Lower lobe of right lung (tissue), 2 donors: ENCODE data around the gene KIR3DL1. TPM values are rescaled to one million over a fixed set of nuclear protein-coding genes. Genes with fewer than 3 reads are reported as not detected.
"Not testable (repeated sequence)": the region's sequence is repeated elsewhere in the genome, so short reads cannot be mapped to it uniquely, and the experiment has no call there.

Experiments
- ATAC-seq, 2 donors: fragments of 200-7000 bp; cut with Tn5 transposase; one replicate each; pipeline ENCODE4 v1.9.1; 2020 to 2022; ENCODE audit warnings: mild to moderate bottlenecking in 2 of 2, moderate library complexity in 2 of 2
- DNase-seq: peaks from one replicate; pipeline ENCODE4 v3.0.0-alpha.2; 2020
- H3K27ac ChIP-seq: fragments of 200-600 bp; one replicate; pipeline ENCODE4 v1.8.0; 2022
- H3K27me3 ChIP-seq: fragments of 200-600 bp; one replicate; pipeline ENCODE4 v1.8.0; 2022; ENCODE audit warnings: low read depth
- H3K36me3 ChIP-seq: fragments of 200-600 bp; one replicate; pipeline ENCODE4 v1.8.0; 2022; ENCODE audit warnings: mild to moderate bottlenecking
- H3K4me1 ChIP-seq: fragments of 200-600 bp; one replicate; pipeline ENCODE4 v1.8.0; 2022
- H3K4me3 ChIP-seq: fragments of 200-600 bp; one replicate; pipeline ENCODE4 v1.8.0; 2022; ENCODE audit warnings: mild to moderate bottlenecking
- H3K9me3 ChIP-seq: fragments of 200-600 bp; one replicate; pipeline ENCODE4 v1.8.0; 2022
- intact Hi-C: fragments of 100-400 bp; cut with DNase I; formaldehyde crosslinking; loops from one replicate; pipeline ENCODE4 v1.11.0; 2022
- total RNA-seq: library from RNA; stranded (reverse); fragmentation: NEBNext Ultra II Directional; extraction: Animal tissue kit (Norgen Biotek cat#: 25700); gene quantifications from one replicate; pipeline ENCODE4 v1.2.1, GENCODE V29; 2021
- TF ChIP-seq, protein P1 (sequence below): fragments of 200-600 bp; IDR thresholded peaks from one replicate; pipeline ENCODE4 v1.8.0; 2022; ENCODE audit warnings: antibody characterized with exemption, mild to moderate bottlenecking
- donor health status: DM: no; HTN: yes; CAD: no; lungs with severe emphysema.

The KIR3DL1 gene
- total RNA-seq, 1 donor from 2014 or later, result 0.71 TPM

GRCh38 chr19:54835126-54835525 lies 18.9 kb downstream of the KIR3DL1 start:
- H3K4me1 ChIP-seq, H3K4me3 ChIP-seq, DNase-seq, H3K36me3 ChIP-seq, H3K9me3 ChIP-seq, H3K27me3 ChIP-seq, H3K27ac ChIP-seq, intact Hi-C loops: not testable (repeated sequence)
- ATAC-seq, result peak in 1 of 2 donors; percentile 27

- H3K27ac ChIP-seq, H3K4me3 ChIP-seq, ATAC-seq, H3K36me3 ChIP-seq, DNase-seq, intact Hi-C loops, H3K4me1 ChIP-seq, H3K27me3 ChIP-seq, H3K9me3 ChIP-seq: not testable (repeated sequence)
These were observed 21.3 kb downstream of the KIR3DL1 start for GRCh38 chr19:54837522-54837921.

- H3K27ac ChIP-seq, intact Hi-C loops, H3K36me3 ChIP-seq, DNase-seq, H3K9me3 ChIP-seq, ATAC-seq, H3K27me3 ChIP-seq, H3K4me1 ChIP-seq, H3K4me3 ChIP-seq: not testable (repeated sequence)
These were observed 26.9 kb downstream of the KIR3DL1 start for GRCh38 chr19:54843171-54843570.

- H3K36me3 ChIP-seq, H3K4me1 ChIP-seq, H3K4me3 ChIP-seq, intact Hi-C loops, H3K9me3 ChIP-seq, ATAC-seq, DNase-seq, H3K27me3 ChIP-seq, H3K27ac ChIP-seq: not testable (repeated sequence)
These were observed 33.9 kb downstream of the KIR3DL1 start, which contains the start of gene KIR3DL2 for GRCh38 chr19:54850061-54850640. Gene KIR3DL2 (plus strand): TSS chr19:54850443. CDS start chr19:54850476, 33 bp downstream.

DNA sequence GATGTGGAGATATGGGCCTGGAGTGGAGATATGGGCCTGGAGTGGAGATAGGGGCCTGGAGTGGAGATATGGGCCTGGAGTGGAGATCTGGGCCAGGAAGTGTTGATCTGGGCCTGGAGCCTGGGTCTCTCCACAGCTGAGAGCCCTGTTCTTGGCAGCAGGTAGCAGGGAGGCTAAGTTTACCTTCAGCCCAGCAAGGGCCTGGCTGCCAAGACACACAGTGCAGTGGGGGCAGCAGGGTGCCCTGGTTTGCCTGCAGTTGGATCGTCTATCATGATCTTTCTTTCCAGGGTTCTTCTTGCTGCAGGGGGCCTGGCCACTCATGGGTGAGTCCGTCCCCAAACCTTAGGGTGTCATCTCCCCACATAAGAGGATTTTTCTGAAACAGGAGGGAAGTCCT lies 34.7 kb downstream of the KIR3DL1 start:
- TF ChIP-seq, protein P1, sequence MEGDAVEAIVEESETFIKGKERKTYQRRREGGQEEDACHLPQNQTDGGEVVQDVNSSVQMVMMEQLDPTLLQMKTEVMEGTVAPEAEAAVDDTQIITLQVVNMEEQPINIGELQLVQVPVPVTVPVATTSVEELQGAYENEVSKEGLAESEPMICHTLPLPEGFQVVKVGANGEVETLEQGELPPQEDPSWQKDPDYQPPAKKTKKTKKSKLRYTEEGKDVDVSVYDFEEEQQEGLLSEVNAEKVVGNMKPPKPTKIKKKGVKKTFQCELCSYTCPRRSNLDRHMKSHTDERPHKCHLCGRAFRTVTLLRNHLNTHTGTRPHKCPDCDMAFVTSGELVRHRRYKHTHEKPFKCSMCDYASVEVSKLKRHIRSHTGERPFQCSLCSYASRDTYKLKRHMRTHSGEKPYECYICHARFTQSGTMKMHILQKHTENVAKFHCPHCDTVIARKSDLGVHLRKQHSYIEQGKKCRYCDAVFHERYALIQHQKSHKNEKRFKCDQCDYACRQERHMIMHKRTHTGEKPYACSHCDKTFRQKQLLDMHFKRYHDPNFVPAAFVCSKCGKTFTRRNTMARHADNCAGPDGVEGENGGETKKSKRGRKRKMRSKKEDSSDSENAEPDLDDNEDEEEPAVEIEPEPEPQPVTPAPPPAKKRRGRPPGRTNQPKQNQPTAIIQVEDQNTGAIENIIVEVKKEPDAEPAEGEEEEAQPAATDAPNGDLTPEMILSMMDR, result no peak
- no peak for ATAC-seq
- Histone ChIP-seq H3K4me1 (no peaks in the 10 kb centered on the region), H3K9me3 (no peaks in the 10 kb centered on the region), H3K27me3 (peaks cover 5% of the 10 kb centered on the region), H3K27ac (no peak overlapping the region), H3K4me3 (no peak overlapping the region), H3K36me3 (no peaks in the 10 kb centered on the region)
- intact Hi-C loops, result no loop called here
- DNase-seq, result no peak

DNA sequence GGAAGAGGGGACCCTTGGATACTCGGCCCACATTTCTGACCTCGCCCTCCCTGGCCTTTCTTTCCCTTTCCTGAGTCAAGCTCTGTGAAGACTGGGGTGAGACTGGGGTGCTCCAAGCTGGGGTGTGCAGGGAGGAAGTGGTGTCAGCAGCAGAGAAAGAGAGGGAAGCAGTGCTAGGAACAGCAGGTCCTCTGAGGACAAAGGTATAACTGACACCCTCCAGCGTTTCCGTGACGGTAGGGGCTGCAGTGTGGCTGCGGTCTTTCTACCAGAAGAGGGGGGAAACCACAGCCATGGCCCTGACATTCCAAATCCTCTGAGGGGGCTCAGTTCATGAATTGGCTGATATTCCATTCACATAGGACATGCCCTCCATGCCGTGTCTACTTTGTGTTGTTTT lies 35.1 kb downstream of the KIR3DL1 start:
- Histone ChIP-seq H3K9me3 (no peaks in the 10 kb centered on the region), H3K4me3 (no peak overlapping the region), H3K36me3 (no peaks in the 10 kb centered on the region), H3K4me1 (no peaks in the 10 kb centered on the region), H3K27ac (no peak overlapping the region), H3K27me3 (peaks cover 5% of the 10 kb centered on the region)
- ATAC-seq (no peak), DNase-seq (no peak)
- TF ChIP-seq, protein P1, result no peak
- intact Hi-C loops, result no loop called here

GRCh38 chr19:54855241-54855640 lies 39.0 kb downstream of the KIR3DL1 start:
- H3K36me3 ChIP-seq, H3K4me1 ChIP-seq, H3K4me3 ChIP-seq, H3K9me3 ChIP-seq, H3K27me3 ChIP-seq, DNase-seq, ATAC-seq, intact Hi-C loops, H3K27ac ChIP-seq: not testable (repeated sequence)

DNA sequence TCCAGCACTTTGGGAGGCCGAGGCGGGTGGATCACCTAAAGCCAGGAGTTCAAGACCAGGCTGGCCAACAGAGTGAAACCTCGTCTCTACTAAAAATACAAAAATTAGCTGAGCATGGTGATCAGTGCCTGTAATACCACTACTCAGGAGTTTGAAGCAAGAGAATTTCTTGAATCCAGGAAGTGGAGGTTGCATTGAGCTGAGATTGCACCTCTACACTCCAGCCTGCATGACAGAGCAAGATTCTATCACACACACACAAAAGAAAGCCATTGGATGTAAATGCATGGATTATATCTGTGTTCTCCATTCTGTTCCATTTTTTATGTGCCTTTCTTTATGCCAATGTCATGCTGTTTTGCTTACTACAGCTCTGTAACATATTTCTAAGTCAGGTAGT lies 42.2 kb downstream of the KIR3DL1 start:
- H3K9me3 ChIP-seq, H3K4me3 ChIP-seq, intact Hi-C loops, H3K36me3 ChIP-seq, DNase-seq, H3K27me3 ChIP-seq, ATAC-seq, H3K4me1 ChIP-seq, H3K27ac ChIP-seq: not testable (repeated sequence)

DNA sequence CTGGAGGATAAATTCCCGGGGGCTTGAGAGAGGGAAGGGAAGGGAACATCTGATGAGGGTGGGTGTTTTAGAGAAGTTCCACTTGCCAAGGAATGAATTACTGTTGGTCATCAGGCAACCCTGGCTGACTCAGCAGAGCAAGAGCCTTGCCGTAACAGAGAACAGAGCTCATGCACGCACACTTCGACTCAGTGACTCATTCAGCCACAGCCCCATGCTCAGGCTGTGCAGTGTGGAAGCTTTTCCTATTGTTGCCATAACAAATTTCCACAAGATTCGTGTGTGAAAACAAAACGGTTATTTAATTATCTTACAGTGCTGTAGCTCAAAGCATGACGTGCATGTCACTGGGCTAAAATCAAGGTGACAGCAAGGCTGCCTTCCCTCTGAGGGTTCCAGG lies 43.2 kb downstream of the KIR3DL1 start:
- H3K27ac ChIP-seq, H3K9me3 ChIP-seq, H3K4me3 ChIP-seq, intact Hi-C loops, DNase-seq, H3K36me3 ChIP-seq, ATAC-seq, H3K4me1 ChIP-seq, H3K27me3 ChIP-seq: not testable (repeated sequence)

- ATAC-seq, H3K4me3 ChIP-seq, intact Hi-C loops, H3K9me3 ChIP-seq, H3K4me1 ChIP-seq, H3K27me3 ChIP-seq, DNase-seq, H3K36me3 ChIP-seq, H3K27ac ChIP-seq: not testable (repeated sequence)
These were observed 47.2 kb downstream of the KIR3DL1 start for GRCh38 chr19:54863459-54863858.
